Neutrophil (primary cell): ENCODE data around the gene EVX2.
A peak's percentile ranks its signal among the peaks of the same experiment; 100 is the strongest.

ENCODE experiments used
- H3K27ac ChIP-seq: fragments of 200-600 bp; sonication (generic); 2 replicates; pipeline ENCODE4 v1.5.1; 2016; ENCODE audit warnings: mild to moderate bottlenecking, moderate library complexity
- H3K27me3 ChIP-seq: fragments of 200-600 bp; sonication (generic); 2 replicates; pipeline ENCODE4 v1.6.0; 2016; ENCODE audit warnings: mild to moderate bottlenecking
- H3K36me3 ChIP-seq: fragments of 200-600 bp; sonication (generic); 2 replicates; pipeline ENCODE4 v1.5.1; 2017
- H3K4me1 ChIP-seq, 2 experiments: fragments of 200-600 bp in 1 of 2; sonication (generic) in 1 of 2; 1 replicate in 1 of 2; 2 replicates in 1 of 2; pipeline versions ENCODE4 v1.5.1 to v1.6.1; 2013 to 2016; ENCODE audit warnings: low read depth in 1 of 2, low read length in 1 of 2, mild to moderate bottlenecking in 1 of 2, moderate library complexity in 1 of 2; ENCODE audit not compliant: control insufficient read depth in 1 of 2, insufficient read depth in 1 of 2
- H3K4me3 ChIP-seq, 2 experiments: fragments of 200-600 bp in 1 of 2; sonication (generic) in 1 of 2; 1 replicate in 1 of 2; 2 replicates in 1 of 2; pipeline ENCODE4 v1.5.1; 2013 to 2016; ENCODE audit warnings: low read depth in 1 of 2, low read length in 1 of 2, mild to moderate bottlenecking in 1 of 2, moderate library complexity in 1 of 2
- H3K9me3 ChIP-seq: fragments of 200-600 bp; sonication (generic); 2 replicates; pipeline ENCODE4 v1.5.1; 2016
- TF ChIP-seq, protein P1 (sequence below): fragments of 200-600 bp; sonication (generic); IDR thresholded peaks from 2 replicates; pipeline ENCODE4 v1.5.1; 2016; ENCODE audit warnings: antibody characterized with exemption

The EVX2 gene

DNA sequence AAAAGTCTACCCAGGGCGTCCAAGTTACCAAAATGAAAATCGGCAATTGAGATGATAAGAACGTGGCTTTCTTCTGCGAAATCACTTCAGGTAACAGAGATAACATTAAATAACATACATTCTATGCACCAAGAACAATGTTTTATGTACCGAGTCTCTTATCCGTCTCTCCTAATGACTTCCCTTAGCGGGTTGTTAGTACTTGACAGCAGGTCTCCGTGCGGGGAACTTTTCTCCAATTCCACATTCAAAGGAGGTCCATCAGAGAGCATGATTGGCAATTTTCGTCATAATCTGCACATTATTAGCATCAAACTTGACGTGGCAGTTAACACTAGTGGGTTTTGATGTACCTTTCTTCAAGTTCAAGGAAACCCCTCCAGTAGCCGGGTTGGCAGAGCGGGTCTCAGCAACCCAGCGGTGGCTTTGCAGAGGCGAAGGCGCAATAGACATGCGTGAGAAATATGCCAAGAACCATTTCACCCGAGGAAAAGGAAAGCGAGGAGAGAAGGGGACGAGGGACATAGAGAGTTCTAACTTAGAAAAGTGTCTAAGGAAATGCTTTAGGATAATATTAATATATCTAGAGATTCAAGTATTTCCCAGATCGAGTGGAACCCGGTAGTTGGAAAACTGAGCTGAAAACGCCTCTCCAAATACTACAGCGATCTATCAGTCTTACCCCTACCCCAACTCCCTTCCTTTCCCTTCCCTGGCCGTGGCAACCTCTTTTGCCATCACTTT is 5.0 kb downstream of the EVX2 start:
- Histone ChIP-seq H3K27ac (no peak overlapping the region), H3K36me3 (no peaks in the 10 kb centered on the region), H3K4me3 (peak overlapping the region; percentile 50 to 58), H3K27me3 (peaks cover 100% of the 10 kb centered on the region), H3K9me3 (peaks cover 9% of the 10 kb centered on the region), H3K4me1 (peaks cover 48 to 49% of the 10 kb centered on the region in 2 experiments)
- TF ChIP-seq, protein P1, sequence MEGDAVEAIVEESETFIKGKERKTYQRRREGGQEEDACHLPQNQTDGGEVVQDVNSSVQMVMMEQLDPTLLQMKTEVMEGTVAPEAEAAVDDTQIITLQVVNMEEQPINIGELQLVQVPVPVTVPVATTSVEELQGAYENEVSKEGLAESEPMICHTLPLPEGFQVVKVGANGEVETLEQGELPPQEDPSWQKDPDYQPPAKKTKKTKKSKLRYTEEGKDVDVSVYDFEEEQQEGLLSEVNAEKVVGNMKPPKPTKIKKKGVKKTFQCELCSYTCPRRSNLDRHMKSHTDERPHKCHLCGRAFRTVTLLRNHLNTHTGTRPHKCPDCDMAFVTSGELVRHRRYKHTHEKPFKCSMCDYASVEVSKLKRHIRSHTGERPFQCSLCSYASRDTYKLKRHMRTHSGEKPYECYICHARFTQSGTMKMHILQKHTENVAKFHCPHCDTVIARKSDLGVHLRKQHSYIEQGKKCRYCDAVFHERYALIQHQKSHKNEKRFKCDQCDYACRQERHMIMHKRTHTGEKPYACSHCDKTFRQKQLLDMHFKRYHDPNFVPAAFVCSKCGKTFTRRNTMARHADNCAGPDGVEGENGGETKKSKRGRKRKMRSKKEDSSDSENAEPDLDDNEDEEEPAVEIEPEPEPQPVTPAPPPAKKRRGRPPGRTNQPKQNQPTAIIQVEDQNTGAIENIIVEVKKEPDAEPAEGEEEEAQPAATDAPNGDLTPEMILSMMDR, result no peak

GRCh38 chr2:176076796-176077195 is 7.0 kb downstream of the EVX2 start:
- no peak overlapping the region for H3K4me3 ChIP-seq
- no peak overlapping the region for H3K27ac ChIP-seq
- H3K27me3 ChIP-seq, result peaks cover 100% of the 10 kb centered on the region
- H3K4me1 ChIP-seq, result peaks cover 30 to 31% of the 10 kb centered on the region in 2 experiments
- no peaks in the 10 kb centered on the region for H3K36me3 ChIP-seq
- TF ChIP-seq, protein P1, result no peak
- H3K9me3 ChIP-seq, result peaks cover 9% of the 10 kb centered on the region

DNA sequence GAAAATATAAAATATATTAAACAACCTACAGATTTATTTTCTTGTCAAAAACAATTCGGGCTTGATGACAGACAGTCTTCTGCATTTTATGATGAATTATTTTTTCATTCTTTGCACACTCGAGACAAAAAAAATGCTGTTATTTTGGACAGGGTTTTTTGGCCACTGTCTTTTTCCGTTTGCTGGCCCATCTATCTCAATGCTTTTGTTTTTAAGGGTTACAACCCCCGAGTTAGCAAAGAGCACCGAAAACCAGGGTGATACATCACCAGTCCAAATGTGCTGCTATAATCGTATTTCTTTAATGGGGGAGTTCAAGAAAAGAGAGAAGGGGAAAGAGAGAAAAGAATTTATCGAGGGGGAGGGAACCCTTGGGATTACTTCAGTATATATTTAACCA is 7.7 kb downstream of the EVX2 start:
- Histone ChIP-seq H3K9me3 (peaks cover 7% of the 10 kb centered on the region), H3K27me3 (peaks cover 100% of the 10 kb centered on the region), H3K4me3 (no peak overlapping the region), H3K36me3 (no peaks in the 10 kb centered on the region), H3K4me1 (peaks cover 23 to 30% of the 10 kb centered on the region in 2 experiments), H3K27ac (no peak overlapping the region)
- TF ChIP-seq, protein P1, result no peak

DNA sequence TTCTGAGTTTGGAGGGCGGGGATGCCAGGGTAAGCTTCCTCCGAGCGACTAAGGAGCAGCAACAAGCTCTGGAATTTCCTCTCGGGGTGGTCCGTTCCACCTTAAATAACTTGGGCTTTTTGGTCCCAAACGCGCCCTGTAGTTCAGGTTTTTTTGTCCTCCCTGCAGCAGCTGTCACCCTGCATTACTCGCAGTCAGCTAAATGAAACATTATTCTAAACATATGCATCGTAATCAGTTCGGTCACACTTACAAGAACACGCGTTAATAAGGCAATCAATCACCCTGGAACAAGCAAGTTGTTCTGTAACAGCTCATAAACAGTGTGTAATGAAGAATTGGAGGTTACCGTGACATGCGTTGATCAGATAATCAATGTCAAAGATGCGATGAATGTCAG is 8.3 kb downstream of the EVX2 start:
- Histone ChIP-seq H3K27ac (no peak overlapping the region), H3K4me1 (peaks cover 17 to 24% of the 10 kb centered on the region in 2 experiments), H3K9me3 (peaks cover 1% of the 10 kb centered on the region), H3K4me3 (no peak overlapping the region), H3K36me3 (no peaks in the 10 kb centered on the region), H3K27me3 (peaks cover 100% of the 10 kb centered on the region)
- TF ChIP-seq, protein P1, result no peak

DNA sequence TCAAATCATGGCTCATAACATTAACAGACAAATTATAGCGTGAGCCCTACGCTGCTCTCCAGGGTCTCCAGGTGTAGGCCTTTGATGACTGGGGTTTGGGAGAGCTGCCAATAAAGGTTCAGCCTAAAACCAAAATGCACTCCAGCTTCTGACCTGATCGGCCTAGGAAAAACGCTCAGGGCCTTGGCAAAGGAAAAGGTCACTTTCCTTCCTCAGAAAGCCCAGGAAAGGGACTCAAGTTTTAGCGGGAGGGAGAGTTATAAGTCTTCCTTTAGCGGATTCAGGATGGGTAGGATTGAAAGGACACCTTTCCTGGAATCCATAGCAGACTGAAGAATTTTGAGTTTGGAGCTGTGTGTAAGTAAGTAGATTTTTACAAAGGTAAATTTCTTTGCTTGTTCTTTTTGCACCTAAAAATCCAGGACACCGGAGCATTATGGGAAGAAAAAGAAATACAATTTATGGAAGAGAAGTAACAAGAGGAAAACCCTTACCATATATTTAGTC is 8.8 kb downstream of the EVX2 start:
- no peaks in the 10 kb centered on the region for H3K36me3 ChIP-seq
- TF ChIP-seq, protein P1, result no peak
- H3K9me3 ChIP-seq, result no peaks in the 10 kb centered on the region
- H3K4me1 ChIP-seq, result peaks cover 15 to 22% of the 10 kb centered on the region in 2 experiments
- no peak overlapping the region for H3K27ac ChIP-seq
- H3K27me3 ChIP-seq, result peaks cover 100% of the 10 kb centered on the region
- no peak overlapping the region for H3K4me3 ChIP-seq
